Measurements from ENCODE around the gene SND1.

DNA sequence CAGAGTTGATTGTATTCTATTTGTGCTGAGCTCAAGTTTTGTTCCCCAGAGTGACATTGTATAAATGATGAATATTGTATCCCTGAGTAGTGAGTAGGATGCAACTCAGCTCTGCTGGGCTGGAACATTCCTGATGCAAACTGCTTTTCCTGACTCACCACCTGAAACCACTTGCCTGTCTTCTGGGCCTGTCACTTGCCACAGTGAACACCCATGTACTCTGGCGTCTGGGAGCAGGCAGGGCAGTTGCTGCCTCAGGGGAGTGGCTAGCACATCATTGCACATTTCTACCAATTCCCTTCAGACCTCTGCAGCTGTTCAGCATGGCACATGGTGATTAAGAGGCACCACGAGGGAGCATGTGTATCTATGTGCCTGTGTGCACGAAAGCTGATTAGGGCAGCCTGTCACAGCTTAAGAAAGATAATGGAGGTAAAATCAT, 157.3 kb downstream of the SND1 start:
- no peak for TF ChIP-seq JUND (IDR thresholded peaks at IDR 0.05)
- TF ChIP-seq, protein P1, sequence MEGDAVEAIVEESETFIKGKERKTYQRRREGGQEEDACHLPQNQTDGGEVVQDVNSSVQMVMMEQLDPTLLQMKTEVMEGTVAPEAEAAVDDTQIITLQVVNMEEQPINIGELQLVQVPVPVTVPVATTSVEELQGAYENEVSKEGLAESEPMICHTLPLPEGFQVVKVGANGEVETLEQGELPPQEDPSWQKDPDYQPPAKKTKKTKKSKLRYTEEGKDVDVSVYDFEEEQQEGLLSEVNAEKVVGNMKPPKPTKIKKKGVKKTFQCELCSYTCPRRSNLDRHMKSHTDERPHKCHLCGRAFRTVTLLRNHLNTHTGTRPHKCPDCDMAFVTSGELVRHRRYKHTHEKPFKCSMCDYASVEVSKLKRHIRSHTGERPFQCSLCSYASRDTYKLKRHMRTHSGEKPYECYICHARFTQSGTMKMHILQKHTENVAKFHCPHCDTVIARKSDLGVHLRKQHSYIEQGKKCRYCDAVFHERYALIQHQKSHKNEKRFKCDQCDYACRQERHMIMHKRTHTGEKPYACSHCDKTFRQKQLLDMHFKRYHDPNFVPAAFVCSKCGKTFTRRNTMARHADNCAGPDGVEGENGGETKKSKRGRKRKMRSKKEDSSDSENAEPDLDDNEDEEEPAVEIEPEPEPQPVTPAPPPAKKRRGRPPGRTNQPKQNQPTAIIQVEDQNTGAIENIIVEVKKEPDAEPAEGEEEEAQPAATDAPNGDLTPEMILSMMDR (IDR thresholded peaks at IDR 0.05; ENCODE audit: low read depth, low read length, missing input control), result no peak
- no peak for TF ChIP-seq EGR1 (IDR thresholded peaks at IDR 0.05; ENCODE audit: low read depth in 2 of 2)
- TF ChIP-seq, protein P2, sequence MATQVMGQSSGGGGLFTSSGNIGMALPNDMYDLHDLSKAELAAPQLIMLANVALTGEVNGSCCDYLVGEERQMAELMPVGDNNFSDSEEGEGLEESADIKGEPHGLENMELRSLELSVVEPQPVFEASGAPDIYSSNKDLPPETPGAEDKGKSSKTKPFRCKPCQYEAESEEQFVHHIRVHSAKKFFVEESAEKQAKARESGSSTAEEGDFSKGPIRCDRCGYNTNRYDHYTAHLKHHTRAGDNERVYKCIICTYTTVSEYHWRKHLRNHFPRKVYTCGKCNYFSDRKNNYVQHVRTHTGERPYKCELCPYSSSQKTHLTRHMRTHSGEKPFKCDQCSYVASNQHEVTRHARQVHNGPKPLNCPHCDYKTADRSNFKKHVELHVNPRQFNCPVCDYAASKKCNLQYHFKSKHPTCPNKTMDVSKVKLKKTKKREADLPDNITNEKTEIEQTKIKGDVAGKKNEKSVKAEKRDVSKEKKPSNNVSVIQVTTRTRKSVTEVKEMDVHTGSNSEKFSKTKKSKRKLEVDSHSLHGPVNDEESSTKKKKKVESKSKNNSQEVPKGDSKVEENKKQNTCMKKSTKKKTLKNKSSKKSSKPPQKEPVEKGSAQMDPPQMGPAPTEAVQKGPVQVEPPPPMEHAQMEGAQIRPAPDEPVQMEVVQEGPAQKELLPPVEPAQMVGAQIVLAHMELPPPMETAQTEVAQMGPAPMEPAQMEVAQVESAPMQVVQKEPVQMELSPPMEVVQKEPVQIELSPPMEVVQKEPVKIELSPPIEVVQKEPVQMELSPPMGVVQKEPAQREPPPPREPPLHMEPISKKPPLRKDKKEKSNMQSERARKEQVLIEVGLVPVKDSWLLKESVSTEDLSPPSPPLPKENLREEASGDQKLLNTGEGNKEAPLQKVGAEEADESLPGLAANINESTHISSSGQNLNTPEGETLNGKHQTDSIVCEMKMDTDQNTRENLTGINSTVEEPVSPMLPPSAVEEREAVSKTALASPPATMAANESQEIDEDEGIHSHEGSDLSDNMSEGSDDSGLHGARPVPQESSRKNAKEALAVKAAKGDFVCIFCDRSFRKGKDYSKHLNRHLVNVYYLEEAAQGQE (IDR thresholded peaks at IDR 0.05), result no peak
- TF ChIP-seq HNF4A (conservative IDR thresholded peaks at IDR 0.05), result no peak
- TF ChIP-seq, protein P3, sequence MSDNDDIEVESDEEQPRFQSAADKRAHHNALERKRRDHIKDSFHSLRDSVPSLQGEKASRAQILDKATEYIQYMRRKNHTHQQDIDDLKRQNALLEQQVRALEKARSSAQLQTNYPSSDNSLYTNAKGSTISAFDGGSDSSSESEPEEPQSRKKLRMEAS (IDR thresholded peaks at IDR 0.05), result no peak

All from liver (tissue), 3 donors.